ENCODE data around the gene STEAP3. TPM values are rescaled to one million over a fixed set of nuclear protein-coding genes. Genes with fewer than 3 reads are reported as not detected.
"Not testable (repeated sequence)": the region's sequence is repeated elsewhere in the genome, so short reads cannot be mapped to it uniquely, and the experiment has no call there.

The STEAP3 gene
- total RNA-seq, 1 donor from 2014 or later: 27.8 TPM

- no peak overlapping the region for H3K4me3 ChIP-seq (ENCODE audit: low read depth, low read length)
- no peak for TF ChIP-seq CTCF (conservative IDR thresholded peaks at IDR 0.05; ENCODE audit: low read depth, low read length)
- no peak for DNase-seq (ENCODE audit: low read depth)
Observed at GRCh38 chr2:119267604-119268003, 44.0 kb downstream of the STEAP3 start.

- no peak for DNase-seq (ENCODE audit: low read depth)
- no peak for TF ChIP-seq CTCF (conservative IDR thresholded peaks at IDR 0.05; ENCODE audit: low read depth, low read length)
- H3K4me3 ChIP-seq (ENCODE audit: low read depth, low read length): no peak overlapping the region
Observed at GRCh38 chr2:119276864-119277263, 53.2 kb downstream of the STEAP3 start.

GRCh38 chr2:119278385-119278784, 54.8 kb downstream of the STEAP3 start:
- not testable (repeated sequence) for H3K4me3 ChIP-seq (ENCODE audit: low read depth, low read length); DNase-seq (ENCODE audit: low read depth)

- TF ChIP-seq CTCF (conservative IDR thresholded peaks at IDR 0.05; ENCODE audit: low read depth, low read length): no peak
- no peak for DNase-seq (ENCODE audit: low read depth)
- H3K4me3 ChIP-seq (ENCODE audit: low read depth, low read length): no peak overlapping the region
Observed at GRCh38 chr2:119278946-119279345, 55.3 kb downstream of the STEAP3 start.

GRCh38 chr2:119279666-119280065, 56.0 kb downstream of the STEAP3 start:
- no peak for TF ChIP-seq CTCF (conservative IDR thresholded peaks at IDR 0.05; ENCODE audit: low read depth, low read length)
- no peak overlapping the region for H3K4me3 ChIP-seq (ENCODE audit: low read depth, low read length)
- no peak for DNase-seq (ENCODE audit: low read depth)

- no peak for DNase-seq (ENCODE audit: low read depth)
- no peak for TF ChIP-seq CTCF (conservative IDR thresholded peaks at IDR 0.05; ENCODE audit: low read depth, low read length)
Observed at GRCh38 chr2:119280680-119281079, 57.0 kb downstream of the STEAP3 start.

GRCh38 chr2:119282146-119282995, 58.7 kb downstream of the STEAP3 start:
- no peak for TF ChIP-seq CTCF (conservative IDR thresholded peaks at IDR 0.05; ENCODE audit: low read depth, low read length)
- DNase-seq (ENCODE audit: low read depth): no peak
- H3K4me3 ChIP-seq (ENCODE audit: low read depth, low read length): no peak overlapping the region

More at GRCh38 chr2:119280680-119281079, 57.0 kb downstream of the STEAP3 start:
- no peak overlapping the region for H3K4me3 ChIP-seq (ENCODE audit: low read depth, low read length)
